HCT116 (cell line): ENCODE data around the gene ACOT9. TPM values are rescaled to one million over a fixed set of nuclear protein-coding genes. Genes with fewer than 3 reads are reported as not detected.

Experiments
- ATAC-seq: fragments of 200-7000 bp; cut with Tn5 transposase; 2 replicates; pipeline ENCODE4 v1.9.1; 2020; ENCODE audit warnings: mild to moderate bottlenecking, moderate library complexity
- BruUV-seq: library from RNA; stranded (reverse); fragments of 400-500 nt; replicated peaks from 2 replicates; lab custom pipeline; 2021; lab: Mats Ljungman, UMichigan
- CTCF ChIA-PET: fragments of 300-600 bp; sonication (Branson Sonifier 250); formaldehyde crosslinking; loops from one replicate; lab custom pipeline; 2021; ENCODE audit warnings: antibody characterized with exemption; lab: Charles Lee
- POLR2A ChIA-PET: fragments of 300-600, 350-600 bp; sonication (Branson Sonifier 250); formaldehyde crosslinking; loops from one replicate; lab custom pipeline; 2021; ENCODE audit warnings: antibody characterized with exemption; lab: Charles Lee
- RAD21 ChIA-PET, 2 experiments: fragments of 300-600 bp; sonication (Branson Sonifier 250); formaldehyde crosslinking; loops; one replicate each; lab custom pipeline; 2023; ENCODE audit warnings: low total read pairs in 2 of 2; ENCODE audit not compliant: uncharacterized antibody in 2 of 2, unreplicated experiment in 2 of 2, low non-redundant PET in 1 of 2; lab: Charles Lee
- DNase-seq: peaks from one replicate; pipeline ENCODE4 v3.0.0-alpha.2; 2010; ENCODE audit warnings: low read depth, low spot score
- H2AFZ ChIP-seq: fragments of 200-600 bp; shearing (Covaris generic), sonication (generic); 2 replicates; pipeline ENCODE4 v1.6.1; 2017; ENCODE audit warnings: low read depth, mixed run types, mixed read lengths, antibody characterized with exemption, low read length; ENCODE audit not compliant: poor library complexity, severe bottlenecking
- H3K27ac ChIP-seq: 2 replicates; pipeline ENCODE4 v1.5.1; 2012; ENCODE audit warnings: low read depth, low read length
- H3K27me3 ChIP-seq: fragments of 200-600 bp; sonication (generic); 2 replicates; pipeline ENCODE4 v1.6.1; 2016; ENCODE audit warnings: mixed run types, low read length, mixed read lengths; ENCODE audit not compliant: insufficient read depth
- H3K36me3 ChIP-seq, 2 experiments: fragments of 200-500 bp in 1 of 2; fragments of 200-600 bp in 1 of 2; sonication (Bioruptor generic) in 1 of 2; sonication (generic) in 1 of 2; 2 replicates each; pipeline versions ENCODE4 v1.5.1 to v1.6.1; 2014 to 2016; ENCODE audit warnings: low read length in 2 of 2, inconsistent platforms in 1 of 2, mixed read lengths in 1 of 2, mixed run types in 1 of 2; ENCODE audit not compliant: insufficient read depth in 2 of 2, control insufficient read depth in 1 of 2
- H3K4me1 ChIP-seq, 2 experiments: fragments of 200-600 bp in 1 of 2; sonication (generic) in 1 of 2; 2 replicates each; pipeline versions ENCODE4 v1.5.1 to v1.6.1; 2012 to 2017; ENCODE audit warnings: low read length in 2 of 2, inconsistent platforms in 1 of 2, mild to moderate bottlenecking in 1 of 2, mixed read lengths in 1 of 2, mixed run types in 1 of 2, moderate library complexity in 1 of 2; ENCODE audit not compliant: insufficient read depth in 2 of 2, control insufficient read depth in 1 of 2
- H3K4me2 ChIP-seq: fragments of 200-600 bp; sonication (generic); 2 replicates; pipeline ENCODE4 v1.6.1; 2017; ENCODE audit warnings: mixed run types, low read length, mixed read lengths
- H3K4me3 ChIP-seq, 2 experiments: fragments of 200-600 bp in 1 of 2; sonication (generic) in 1 of 2; replicated peaks in 1 of 2; 2 replicates each; pipeline ENCODE4 v1.5.1; 2011 to 2016; ENCODE audit warnings: low read length in 2 of 2, control low read depth in 1 of 2, low read depth in 1 of 2, mild to moderate bottlenecking in 1 of 2, mixed read lengths in 1 of 2, mixed run types in 1 of 2
- H3K79me2 ChIP-seq: fragments of 200-600 bp; sonication (generic); 2 replicates; pipeline ENCODE4 v1.6.1; 2017; ENCODE audit warnings: mild to moderate bottlenecking, mixed run types, low read length, moderate library complexity, mixed read lengths; ENCODE audit not compliant: insufficient read depth
- H3K9ac ChIP-seq: fragments of 200-600 bp; sonication (generic); 2 replicates; pipeline ENCODE4 v1.6.1; 2016; ENCODE audit warnings: low read length, mixed read lengths
- H3K9me2 ChIP-seq: fragments of 200-600 bp; sonication (generic), shearing (Covaris generic); 2 replicates; pipeline ENCODE4 v1.6.1; 2017; ENCODE audit warnings: mixed run types, mild to moderate bottlenecking, moderate library complexity; ENCODE audit not compliant: insufficient read depth
- H3K9me3 ChIP-seq, 2 experiments: fragments of 200-500 bp in 1 of 2; fragments of 200-600 bp in 1 of 2; sonication (Bioruptor generic) in 1 of 2; sonication (generic) in 1 of 2; 2 replicates each; pipeline ENCODE4 v1.6.1; 2014 to 2017; ENCODE audit warnings: low read length in 2 of 2, mixed read lengths in 2 of 2, inconsistent platforms in 1 of 2, low read depth in 1 of 2, mild to moderate bottlenecking in 1 of 2, mixed run types in 1 of 2, moderate library complexity in 1 of 2; ENCODE audit not compliant: control insufficient read depth in 1 of 2, insufficient read depth in 1 of 2
- H4K20me1 ChIP-seq: fragments of 200-600 bp; sonication (generic), shearing (Covaris generic); 2 replicates; pipeline ENCODE4 v1.6.1; 2017; ENCODE audit warnings: mixed run types, mild to moderate bottlenecking, moderate library complexity; ENCODE audit not compliant: insufficient read depth
- CBX3 ChIP-seq: IDR thresholded peaks from 2 replicates; pipeline ENCODE4 v1.6.1; 2012; ENCODE audit warnings: low read depth
- CEBPB ChIP-seq: IDR thresholded peaks from 2 replicates; pipeline ENCODE4 v1.6.1; 2012; ENCODE audit warnings: low read depth
- EZH2phosphoT487 ChIP-seq: fragments of 200-600 bp; IDR thresholded peaks from 2 replicates; pipeline ENCODE4 v1.6.1; 2018; ENCODE audit warnings: antibody characterized with exemption, borderline replicate concordance
- FOSL1 ChIP-seq: IDR thresholded peaks from 2 replicates; pipeline ENCODE4 v1.6.1; 2012; ENCODE audit warnings: low read depth
- POLR2AphosphoS5 ChIP-seq: IDR thresholded peaks from 2 replicates; pipeline ENCODE4 v1.6.1; 2011; ENCODE audit warnings: mild to moderate bottlenecking, low read depth, low read length, moderate library complexity
- RAD21 ChIP-seq: IDR thresholded peaks from 2 replicates; pipeline ENCODE4 v1.6.1; 2012; ENCODE audit warnings: low read depth, mild to moderate bottlenecking
- SIN3A ChIP-seq: IDR thresholded peaks from 2 replicates; pipeline ENCODE4 v1.6.1; 2012; ENCODE audit warnings: low read depth
- YY1 ChIP-seq: IDR thresholded peaks from 2 replicates; pipeline ENCODE4 v1.6.1; 2011; ENCODE audit warnings: low read length, low read depth, moderate library complexity, mild to moderate bottlenecking; ENCODE audit not compliant: insufficient replicate concordance; ENCODE audit errors: extremely low read depth
- ZNF274 ChIP-seq: fragments of 200-500 bp; sonication (Bioruptor generic); IDR thresholded peaks from 2 replicates; pipeline ENCODE4 v1.6.1; 2014; ENCODE audit warnings: mild to moderate bottlenecking, low read depth, low read length, inconsistent platforms
- intact Hi-C: fragments of 100-400 bp; cut with micrococcal nuclease; formaldehyde crosslinking; loops from 2 replicates; pipeline ENCODE4 v1.10.0; 2022
- total RNA-seq: library from RNA; stranded (reverse); gene quantifications from one replicate; pipeline ENCODE4 v1.2.1, GENCODE V29; 2021; ENCODE audit not compliant: unreplicated experiment
- TF ChIP-seq, protein P1 (sequence below): IDR thresholded peaks from 2 replicates; pipeline ENCODE4 v1.6.1; 2012; ENCODE audit warnings: low read depth
- TF ChIP-seq, protein P2 (sequence below), 3 experiments: fragments of 200-600 bp in 1 of 3; sonication (generic) in 1 of 3; IDR thresholded peaks in 2 of 3; conservative IDR thresholded peaks in 1 of 3; 2 replicates each; pipeline ENCODE4 v1.5.1; 2012 to 2017; ENCODE audit warnings: low read depth in 2 of 3, low read length in 2 of 3, antibody characterized with exemption in 1 of 3, borderline replicate concordance in 1 of 3, control low read depth in 1 of 3, mild to moderate bottlenecking in 1 of 3, mixed read lengths in 1 of 3, mixed run types in 1 of 3, moderate library complexity in 1 of 3; ENCODE audit not compliant: insufficient read depth in 1 of 3
- TF ChIP-seq, protein P3 (sequence below): IDR thresholded peaks from 2 replicates; pipeline ENCODE4 v1.6.1; 2012

Gene ACOT9
- total RNA-seq, 1 experiment from 2014 or later: 59.7 TPM

DNA sequence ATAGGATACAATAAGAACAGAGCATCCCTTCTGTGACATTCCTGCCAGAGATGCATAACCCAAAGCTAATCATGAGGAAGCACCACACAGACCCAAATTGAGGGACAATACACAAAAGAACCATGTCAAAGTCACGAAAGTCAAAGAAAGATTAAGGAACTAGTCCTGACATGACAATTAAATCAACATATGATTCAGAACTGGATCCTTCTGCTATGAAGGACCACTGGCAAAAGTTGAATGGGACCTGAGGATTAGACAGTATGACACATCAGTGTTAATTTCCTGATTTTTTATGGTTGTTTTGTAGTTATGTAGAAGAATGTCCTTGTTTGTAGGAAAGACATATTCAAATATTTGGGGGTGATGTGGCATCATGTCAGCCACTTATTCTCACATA, 13.9 kb downstream of the ACOT9 start:
- CTCF ChIA-PET: interaction anchor here (0.6 kb wide), 1 partner anchor 204 kb away, joined by 3 read pairs; no protein-coding TSS in a partner anchor
- no peak overlapping the region for H3K4me2 ChIP-seq
- no peak overlapping the region for H3K4me3 ChIP-seq
- H3K9me2 ChIP-seq: no peaks in the 10 kb centered on the region
- no peak for TF ChIP-seq ZNF274
- TF ChIP-seq FOSL1: no peak
- TF ChIP-seq, protein P1, sequence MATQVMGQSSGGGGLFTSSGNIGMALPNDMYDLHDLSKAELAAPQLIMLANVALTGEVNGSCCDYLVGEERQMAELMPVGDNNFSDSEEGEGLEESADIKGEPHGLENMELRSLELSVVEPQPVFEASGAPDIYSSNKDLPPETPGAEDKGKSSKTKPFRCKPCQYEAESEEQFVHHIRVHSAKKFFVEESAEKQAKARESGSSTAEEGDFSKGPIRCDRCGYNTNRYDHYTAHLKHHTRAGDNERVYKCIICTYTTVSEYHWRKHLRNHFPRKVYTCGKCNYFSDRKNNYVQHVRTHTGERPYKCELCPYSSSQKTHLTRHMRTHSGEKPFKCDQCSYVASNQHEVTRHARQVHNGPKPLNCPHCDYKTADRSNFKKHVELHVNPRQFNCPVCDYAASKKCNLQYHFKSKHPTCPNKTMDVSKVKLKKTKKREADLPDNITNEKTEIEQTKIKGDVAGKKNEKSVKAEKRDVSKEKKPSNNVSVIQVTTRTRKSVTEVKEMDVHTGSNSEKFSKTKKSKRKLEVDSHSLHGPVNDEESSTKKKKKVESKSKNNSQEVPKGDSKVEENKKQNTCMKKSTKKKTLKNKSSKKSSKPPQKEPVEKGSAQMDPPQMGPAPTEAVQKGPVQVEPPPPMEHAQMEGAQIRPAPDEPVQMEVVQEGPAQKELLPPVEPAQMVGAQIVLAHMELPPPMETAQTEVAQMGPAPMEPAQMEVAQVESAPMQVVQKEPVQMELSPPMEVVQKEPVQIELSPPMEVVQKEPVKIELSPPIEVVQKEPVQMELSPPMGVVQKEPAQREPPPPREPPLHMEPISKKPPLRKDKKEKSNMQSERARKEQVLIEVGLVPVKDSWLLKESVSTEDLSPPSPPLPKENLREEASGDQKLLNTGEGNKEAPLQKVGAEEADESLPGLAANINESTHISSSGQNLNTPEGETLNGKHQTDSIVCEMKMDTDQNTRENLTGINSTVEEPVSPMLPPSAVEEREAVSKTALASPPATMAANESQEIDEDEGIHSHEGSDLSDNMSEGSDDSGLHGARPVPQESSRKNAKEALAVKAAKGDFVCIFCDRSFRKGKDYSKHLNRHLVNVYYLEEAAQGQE: no peak
- TF ChIP-seq SIN3A: no peak
- TF ChIP-seq, protein P2, sequence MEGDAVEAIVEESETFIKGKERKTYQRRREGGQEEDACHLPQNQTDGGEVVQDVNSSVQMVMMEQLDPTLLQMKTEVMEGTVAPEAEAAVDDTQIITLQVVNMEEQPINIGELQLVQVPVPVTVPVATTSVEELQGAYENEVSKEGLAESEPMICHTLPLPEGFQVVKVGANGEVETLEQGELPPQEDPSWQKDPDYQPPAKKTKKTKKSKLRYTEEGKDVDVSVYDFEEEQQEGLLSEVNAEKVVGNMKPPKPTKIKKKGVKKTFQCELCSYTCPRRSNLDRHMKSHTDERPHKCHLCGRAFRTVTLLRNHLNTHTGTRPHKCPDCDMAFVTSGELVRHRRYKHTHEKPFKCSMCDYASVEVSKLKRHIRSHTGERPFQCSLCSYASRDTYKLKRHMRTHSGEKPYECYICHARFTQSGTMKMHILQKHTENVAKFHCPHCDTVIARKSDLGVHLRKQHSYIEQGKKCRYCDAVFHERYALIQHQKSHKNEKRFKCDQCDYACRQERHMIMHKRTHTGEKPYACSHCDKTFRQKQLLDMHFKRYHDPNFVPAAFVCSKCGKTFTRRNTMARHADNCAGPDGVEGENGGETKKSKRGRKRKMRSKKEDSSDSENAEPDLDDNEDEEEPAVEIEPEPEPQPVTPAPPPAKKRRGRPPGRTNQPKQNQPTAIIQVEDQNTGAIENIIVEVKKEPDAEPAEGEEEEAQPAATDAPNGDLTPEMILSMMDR (IDR thresholded peaks at IDR 0.05 in 2 of 3, conservative IDR thresholded peaks at IDR 0.05 in 1 of 3; ENCODE audit: borderline replicate concordance in 1 of 3, insufficient read depth in 1 of 3, low read depth in 2 of 3, low read length in 2 of 3): no peak
- TF ChIP-seq RAD21: no peak
- TF ChIP-seq CBX3: no peak
- TF ChIP-seq, protein P3, sequence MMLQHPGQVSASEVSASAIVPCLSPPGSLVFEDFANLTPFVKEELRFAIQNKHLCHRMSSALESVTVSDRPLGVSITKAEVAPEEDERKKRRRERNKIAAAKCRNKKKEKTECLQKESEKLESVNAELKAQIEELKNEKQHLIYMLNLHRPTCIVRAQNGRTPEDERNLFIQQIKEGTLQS: no peak
- no peak for TF ChIP-seq YY1
- no peak for TF ChIP-seq CEBPB
- no peak for TF ChIP-seq POLR2AphosphoS5
- TF ChIP-seq EZH2phosphoT487: no peak
- TF ChIP-seq, all 23 proteins: peak for 0
- no peak overlapping the region for H3K9ac ChIP-seq
- ChIA-PET RAD21 (no interaction called here), POLR2A (no interaction called here)
- DNase-seq: no peak
- H3K4me1 ChIP-seq: no peaks in the 10 kb centered on the region
- no peaks in the 10 kb centered on the region for H3K9me3 ChIP-seq
- no peak for ATAC-seq
- peaks cover 15 to 17% of the 10 kb centered on the region in 2 experiments for H3K36me3 ChIP-seq
- BruUV-seq: no TSS peak
- H2AFZ ChIP-seq: no peak overlapping the region
- H3K79me2 ChIP-seq: peaks cover 4% of the 10 kb centered on the region
- no peak overlapping the region for H3K27ac ChIP-seq
- no peaks in the 10 kb centered on the region for H4K20me1 ChIP-seq
- H3K27me3 ChIP-seq: no peaks in the 10 kb centered on the region
- intact Hi-C loops: no loop called here
